K562 (cell line): ENCODE results near the gene LMAN1.

ENCODE experiments used
- CHD1 ChIP-seq: fragments of 200-600 bp; sonication (generic); IDR thresholded peaks from one replicate; pipeline ENCODE4 v1.6.1; 2012; ENCODE audit warnings: mild to moderate bottlenecking, moderate library complexity, low read length, inconsistent platforms
- EZH2 ChIP-seq: IDR thresholded peaks from 2 replicates; pipeline ENCODE4 v1.6.1; 2012; ENCODE audit warnings: low read depth, mild to moderate bottlenecking, inconsistent platforms, low read length, borderline replicate concordance
- FOSL1 ChIP-seq: fragments of 200-800 bp; sonication (Bioruptor generic); conservative IDR thresholded peaks from 2 replicates; pipeline ENCODE4 v1.6.1; 2016; ENCODE audit warnings: missing genetic modification characterization, missing compliant biosample characterization
- MED1 ChIP-seq: sonication (generic); formaldehyde crosslinking; IDR thresholded peaks from 2 replicates; pipeline ENCODE4 v1.8.1; 2023; ENCODE audit warnings: missing genetic modification reagents, borderline replicate concordance
- MNT ChIP-seq, 2 experiments: fragments of 450-650 bp; conservative IDR thresholded peaks; 2 replicates each; pipeline ENCODE4 v1.6.1; 2017; ENCODE audit warnings: mild to moderate bottlenecking in 2 of 2, moderate library complexity in 2 of 2

- TF ChIP-seq MNT (conservative IDR thresholded peaks at IDR 0.05) (no peak), FOSL1 (tag) (no peak), CHD1 (no peak), EZH2 (no peak), MED1 (CRISPR knock-in tag) (no peak)
Measured at GRCh38 chr18:59325965-59326364, 33.1 kb downstream of the LMAN1 start.
